Endothelial cell of umbilical vein (primary cell): ENCODE results near the gene SLC6A19. TPM values are rescaled to one million over a fixed set of nuclear protein-coding genes. Genes with fewer than 3 reads are reported as not detected.

Source experiments
- BruUV-seq: library from RNA; stranded (reverse); fragments of 400-500 nt; replicated peaks from 2 replicates; lab custom pipeline; 2021; lab: Mats Ljungman, UMichigan
- CTCF ChIA-PET: fragments of 300-600, 350-600 bp; sonication (Branson Sonifier 250); formaldehyde crosslinking; loops from one replicate; lab custom pipeline; 2021; ENCODE audit warnings: antibody characterized with exemption, inconsistent platforms; lab: Charles Lee
- POLR2A ChIA-PET: fragments of 300-600, 350-600 bp; sonication (Branson Sonifier 250); formaldehyde crosslinking; loops from one replicate; lab custom pipeline; 2021; ENCODE audit warnings: antibody characterized with exemption, inconsistent platforms; lab: Charles Lee
- DNase-seq: peaks from one replicate; pipeline ENCODE4 v3.0.0-alpha.2; 2011; ENCODE audit warnings: low read depth, low spot score
- FAIRE-seq: peaks from 2 replicates; lab custom pipeline; 2011; peaks lifted over from hg19 to GRCh38; lab: Jason Lieb, UNC
- H2AFZ ChIP-seq: 2 replicates; pipeline ENCODE4 v1.6.0; 2012; ENCODE audit warnings: low read depth, low read length, control low read depth, inconsistent platforms
- H3K27ac ChIP-seq: 2 replicates; pipeline ENCODE4 v1.5.1; 2011; ENCODE audit warnings: low read depth, mild to moderate bottlenecking, control low read depth, low read length, moderate library complexity; ENCODE audit not compliant: insufficient read depth
- H3K27me3 ChIP-seq, 2 experiments: 2 replicates each; pipeline versions ENCODE4 v1.6.0 to v1.6.1; 2011; ENCODE audit warnings: low read length in 2 of 2, mixed read lengths in 1 of 2; ENCODE audit not compliant: control insufficient read depth in 2 of 2, insufficient read depth in 2 of 2
- H3K36me3 ChIP-seq, 2 experiments: 2 replicates in 1 of 2; 3 replicates in 1 of 2; pipeline ENCODE4 v1.5.1; 2011; ENCODE audit warnings: low read length in 2 of 2, mild to moderate bottlenecking in 1 of 2, moderate library complexity in 1 of 2; ENCODE audit not compliant: control insufficient read depth in 2 of 2, insufficient read depth in 2 of 2; ENCODE audit errors: extremely low read depth in 1 of 2
- H3K4me1 ChIP-seq: 3 replicates; pipeline ENCODE4 v1.5.1; 2011; ENCODE audit warnings: mild to moderate bottlenecking, low read length; ENCODE audit not compliant: control insufficient read depth, insufficient read depth; ENCODE audit errors: extremely low read depth
- H3K4me2 ChIP-seq: 2 replicates; pipeline ENCODE4 v1.6.1; 2011; ENCODE audit warnings: low read length, control low read depth, mixed read lengths; ENCODE audit not compliant: insufficient read depth
- H3K4me3 ChIP-seq, 3 experiments: fragments of 200-600 bp in 1 of 3; sonication (generic), shearing (Covaris generic) in 1 of 3; replicated peaks in 1 of 3; 2 replicates each; pipeline ENCODE4 v1.5.1; 2011 to 2016; ENCODE audit warnings: control low read depth in 3 of 3, low read length in 3 of 3, mild to moderate bottlenecking in 2 of 3, inconsistent platforms in 1 of 3, low read depth in 1 of 3, moderate library complexity in 1 of 3; ENCODE audit not compliant: insufficient read depth in 1 of 3
- H3K79me2 ChIP-seq: 2 replicates; pipeline ENCODE4 v1.6.0; 2012; ENCODE audit warnings: low read length, inconsistent platforms; ENCODE audit not compliant: control insufficient read depth, insufficient read depth
- H3K9ac ChIP-seq: replicated peaks from 2 replicates; pipeline ENCODE3; 2011; ENCODE audit warnings: low read length, control low read depth; ENCODE audit not compliant: insufficient read depth; ENCODE audit errors: extremely low read depth
- H3K9me1 ChIP-seq: replicated peaks from 3 replicates; pipeline ENCODE4 v1.6.0; 2011; ENCODE audit warnings: mild to moderate bottlenecking, low read length; ENCODE audit not compliant: control insufficient read depth, insufficient read depth; ENCODE audit errors: extremely low read depth
- H3K9me3 ChIP-seq: replicated peaks from 2 replicates; pipeline ENCODE4 v1.5.1; 2012; ENCODE audit warnings: low read length, inconsistent platforms; ENCODE audit not compliant: control insufficient read depth, insufficient read depth
- H4K20me1 ChIP-seq: replicated peaks from 2 replicates; pipeline ENCODE3; 2011; ENCODE audit warnings: mild to moderate bottlenecking, low read length; ENCODE audit not compliant: control insufficient read depth, insufficient read depth; ENCODE audit errors: extremely low read depth
- CTCF ChIP-seq, 2 donors: IDR thresholded peaks; 1 replicate in 1 of 2; 2 replicates in 1 of 2; pipeline ENCODE4 v1.5.1; 2011; ENCODE audit warnings: low read length in 2 of 2, mild to moderate bottlenecking in 2 of 2, moderate library complexity in 2 of 2, control low read depth in 1 of 2, inconsistent platforms in 1 of 2, low read depth in 1 of 2; ENCODE audit not compliant: insufficient read depth in 1 of 2; ENCODE audit errors: extremely low read depth in 1 of 2
- EZH2 ChIP-seq: IDR thresholded peaks from 2 replicates; pipeline ENCODE4 v1.6.1; 2012; ENCODE audit warnings: borderline replicate concordance, low read depth, mild to moderate bottlenecking, moderate library complexity, low read length, inconsistent platforms; ENCODE audit not compliant: severe bottlenecking
- FOS ChIP-seq: IDR thresholded peaks from 2 replicates; pipeline ENCODE4 v1.6.1; 2011; ENCODE audit warnings: mild to moderate bottlenecking, low read length, moderate library complexity, borderline replicate concordance; ENCODE audit not compliant: insufficient read depth
- GATA2 ChIP-seq: IDR thresholded peaks from 2 replicates; pipeline ENCODE4 v1.7.0; 2011; ENCODE audit warnings: low read depth, mild to moderate bottlenecking, moderate library complexity, mixed read lengths, low read length; ENCODE audit not compliant: insufficient read length, insufficient read depth
- JUN ChIP-seq: IDR thresholded peaks from 2 replicates; pipeline ENCODE4 v1.6.1; 2011; ENCODE audit warnings: borderline replicate concordance, low read depth; ENCODE audit not compliant: insufficient read length, insufficient read depth
- MAX ChIP-seq: IDR thresholded peaks from 2 replicates; pipeline ENCODE4 v1.6.1; 2011; ENCODE audit not compliant: insufficient read depth, insufficient read length
- MYC ChIP-seq: IDR thresholded peaks from one replicate; pipeline ENCODE4 v1.6.1; 2011; ENCODE audit warnings: mild to moderate bottlenecking, low read depth, low read length
- POLR2A ChIP-seq: IDR thresholded peaks from 2 replicates; pipeline ENCODE4 v1.6.1; 2012; ENCODE audit warnings: low read depth, mild to moderate bottlenecking, control low read depth, low read length
- POLR2AphosphoS5 ChIP-seq: IDR thresholded peaks from 2 replicates; pipeline ENCODE4 v1.6.1; 2012; ENCODE audit warnings: low read depth, mild to moderate bottlenecking, control low read depth, low read length, moderate library complexity; ENCODE audit not compliant: insufficient read depth
- dilution Hi-C: fragments of 300-500 bp; cut with MboI; formaldehyde crosslinking; loops from one replicate; pipeline ENCODE4 v1.15.0; 2019; ENCODE audit warnings: low sequenced_read_pairs; ENCODE audit not compliant: extremely low pct_ligation_motif_present
- intact Hi-C: fragments of 100-400 bp; cut with micrococcal nuclease; formaldehyde crosslinking; loops from one replicate; pipeline ENCODE4 v1.10.0; 2022
- polyA plus RNA-seq, 4 experiments: library from polyadenylated mRNA; depleted of rRNA in 3 of 4; stranded (reverse) in 3 of 4; unstranded in 1 of 4; fragments of >200 nt; gene quantifications; 2 replicates each; pipeline versions ENCODE4 v1.2.1 to v1.2.3, GENCODE V29; 2011 to 2012; ENCODE audit warnings: missing spikeins in 1 of 4
- total RNA-seq: library from RNA; stranded (reverse); gene quantifications from 2 replicates; pipeline ENCODE4 v1.2.3, GENCODE V29; 2021

SLC6A19 gene
- total and polyA plus RNA-seq, 2 donors (not counting 3 experiments of a cell fraction or from before 2014, with no cell fraction given) = not detected

- POLR2A ChIA-PET = interaction anchor here (0.6 kb wide), 1 partner anchor 476 kb away, joined by 3 read pairs; no protein-coding TSS in a partner anchor
- no peaks in the 10 kb centered on the region for H3K9me1 ChIP-seq
- FAIRE-seq (no peak), DNase-seq (no peak)
- no TSS peak for BruUV-seq
- CTCF ChIA-PET = no interaction called here
- H2AFZ ChIP-seq = no peak overlapping the region
- no peak for TF ChIP-seq JUN
- no peak for TF ChIP-seq CTCF (IDR thresholded peaks at IDR 0.05; ENCODE audit: extremely low read depth in 1 of 2, insufficient read depth in 1 of 2, low read depth in 1 of 2, low read length in 2 of 2)
- TF ChIP-seq MYC = no peak
- TF ChIP-seq GATA2 = no peak
- no peak for TF ChIP-seq EZH2
- no peak for TF ChIP-seq POLR2AphosphoS5
- TF ChIP-seq FOS = no peak
- TF ChIP-seq POLR2A = no peak
- no peak for TF ChIP-seq MAX
- H3K4me3 ChIP-seq = no peak overlapping the region
- intact Hi-C loops = no loop called here
- H3K27ac ChIP-seq = no peak overlapping the region
- no peaks in the 10 kb centered on the region for H3K36me3 ChIP-seq
- no peaks in the 10 kb centered on the region for H3K9me3 ChIP-seq
- no peaks in the 10 kb centered on the region for H4K20me1 ChIP-seq
- H3K4me2 ChIP-seq = no peak overlapping the region
- no peaks in the 10 kb centered on the region for H3K4me1 ChIP-seq
- dilution Hi-C loops = no loop called here
- no peaks in the 10 kb centered on the region for H3K27me3 ChIP-seq
- H3K9ac ChIP-seq = no peak overlapping the region
- H3K79me2 ChIP-seq = no peaks in the 10 kb centered on the region
Observed at GRCh38 chr5:1214936-1215220, 13.5 kb downstream of the SLC6A19 start.
